ENCODE results near the gene SPTLC1. TPM values are rescaled to one million over a fixed set of nuclear protein-coding genes. Genes with fewer than 3 reads are reported as not detected.
"Not testable (repeated sequence)": the region's sequence is repeated elsewhere in the genome, so short reads cannot be mapped to it uniquely, and the experiment has no call there.

Gene SPTLC1
- total RNA-seq, 1 experiment from 2014 or later, result 63.3 TPM

DNA sequence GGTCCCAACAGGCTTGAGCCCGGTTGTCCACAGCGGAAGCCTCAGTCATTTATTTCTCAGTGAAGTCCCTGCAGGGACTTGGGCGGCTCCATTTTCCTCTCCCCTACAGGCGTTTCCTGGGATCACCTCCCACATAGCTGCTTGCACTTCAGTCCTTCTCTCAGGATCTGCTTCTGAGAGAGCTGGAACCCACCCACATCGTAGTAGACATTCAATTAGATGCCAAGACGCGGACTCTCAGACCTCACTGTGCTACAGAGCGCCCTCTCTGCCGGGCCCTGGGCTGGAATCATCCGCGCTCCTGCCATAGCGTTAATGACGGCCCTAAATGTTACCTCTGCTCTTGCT, 111.2 kb downstream of the SPTLC1 start:
- H3K4me1 ChIP-seq (ENCODE audit: insufficient read depth, low read length), result no peaks in the 10 kb centered on the region
- ChIA-PET POLR2A (ENCODE audit: unreplicated experiment) (no interaction called here), CTCF (no interaction called here)
- no peak for ATAC-seq
- H3K27ac ChIP-seq (ENCODE audit: low read length), result no peak overlapping the region
- intact Hi-C loops (cut with micrococcal nuclease), result no loop called here
- DNase-seq, result no peak
- 0 out of 2 replicates have a peak, but pooled peaks cover 3% of the 10 kb centered on the region for H3K27me3 ChIP-seq (ENCODE audit: low read length)
- no peaks in the 10 kb centered on the region for H3K9me2 ChIP-seq (replicated peaks; ENCODE audit: low read length)
- H3K36me3 ChIP-seq (ENCODE audit: low read depth, low read length), result no peaks in the 10 kb centered on the region
- no peaks in the 10 kb centered on the region for H3K79me2 ChIP-seq (ENCODE audit: low read length)
- no peaks in the 10 kb centered on the region for H3F3A ChIP-seq (ENCODE audit: low read length, unreplicated experiment)
- H4K20me1 ChIP-seq (ENCODE audit: low read length), result no peaks in the 10 kb centered on the region
- no peaks in the 10 kb centered on the region for H3K9me3 ChIP-seq (ENCODE audit: low read length)
- H2AFZ ChIP-seq (ENCODE audit: low read length), result no peak overlapping the region
- TF ChIP-seq EZH2phosphoT487 (IDR thresholded peaks at IDR 0.05; ENCODE audit: borderline replicate concordance, low read length), result no peak
- TF ChIP-seq, protein P1, sequence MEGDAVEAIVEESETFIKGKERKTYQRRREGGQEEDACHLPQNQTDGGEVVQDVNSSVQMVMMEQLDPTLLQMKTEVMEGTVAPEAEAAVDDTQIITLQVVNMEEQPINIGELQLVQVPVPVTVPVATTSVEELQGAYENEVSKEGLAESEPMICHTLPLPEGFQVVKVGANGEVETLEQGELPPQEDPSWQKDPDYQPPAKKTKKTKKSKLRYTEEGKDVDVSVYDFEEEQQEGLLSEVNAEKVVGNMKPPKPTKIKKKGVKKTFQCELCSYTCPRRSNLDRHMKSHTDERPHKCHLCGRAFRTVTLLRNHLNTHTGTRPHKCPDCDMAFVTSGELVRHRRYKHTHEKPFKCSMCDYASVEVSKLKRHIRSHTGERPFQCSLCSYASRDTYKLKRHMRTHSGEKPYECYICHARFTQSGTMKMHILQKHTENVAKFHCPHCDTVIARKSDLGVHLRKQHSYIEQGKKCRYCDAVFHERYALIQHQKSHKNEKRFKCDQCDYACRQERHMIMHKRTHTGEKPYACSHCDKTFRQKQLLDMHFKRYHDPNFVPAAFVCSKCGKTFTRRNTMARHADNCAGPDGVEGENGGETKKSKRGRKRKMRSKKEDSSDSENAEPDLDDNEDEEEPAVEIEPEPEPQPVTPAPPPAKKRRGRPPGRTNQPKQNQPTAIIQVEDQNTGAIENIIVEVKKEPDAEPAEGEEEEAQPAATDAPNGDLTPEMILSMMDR (conservative IDR thresholded peaks at IDR 0.05; ENCODE audit: low read depth, low read length), result no peak
- no peak for TF ChIP-seq EZH2 (IDR thresholded peaks at IDR 0.05; ENCODE audit: low read length, unreplicated experiment)
- no TSS peak for BruUV-seq (replicated peaks)
- H3K4me2 ChIP-seq (ENCODE audit: low read length), result no peak overlapping the region
- H3K4me3 ChIP-seq (ENCODE audit: low read length), result no peak overlapping the region
- no peak overlapping the region for H3K9ac ChIP-seq (ENCODE audit: low read length)

DNA sequence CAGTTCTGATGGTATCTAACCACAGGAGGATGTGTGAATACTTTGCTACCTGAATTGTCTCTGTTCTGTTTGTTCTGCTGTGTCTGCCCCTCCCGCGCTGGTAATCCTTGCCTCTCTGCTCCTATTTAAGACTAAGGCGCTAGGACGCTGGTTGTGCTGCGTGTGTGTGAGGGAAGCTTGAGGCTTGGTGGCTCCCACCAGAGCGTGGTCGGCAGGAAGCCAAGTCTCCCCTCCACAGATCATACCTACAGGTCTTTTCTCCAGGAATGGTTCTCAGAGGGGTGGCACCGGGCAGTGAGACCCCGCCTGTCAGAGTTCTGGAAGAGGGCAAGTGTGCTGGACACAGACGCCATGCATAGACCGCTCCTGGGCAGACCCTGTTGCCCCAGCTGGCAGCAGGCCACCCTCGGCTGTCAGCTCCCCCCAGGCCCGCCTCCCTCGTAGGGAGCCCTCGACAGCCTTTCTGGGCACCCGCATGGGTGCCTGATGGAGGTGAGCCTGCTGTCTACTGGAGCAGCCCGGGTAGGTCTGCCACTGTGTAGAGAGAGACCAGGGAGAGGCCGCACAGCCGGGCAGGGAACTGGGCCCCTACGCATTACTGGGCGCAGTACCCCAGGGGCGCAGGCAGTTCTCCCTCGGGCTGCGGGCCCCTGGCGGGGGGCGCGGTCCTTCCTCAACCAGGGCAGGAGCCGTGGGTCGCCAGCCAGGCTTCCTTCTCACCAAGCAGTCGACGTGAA, 111.7 kb downstream of the SPTLC1 start:
- ChIA-PET CTCF (no interaction called here), POLR2A (ENCODE audit: unreplicated experiment) (interaction anchor here (0.6 kb wide), 1 partner anchor 11 kb away, joined by 20 read pairs; no protein-coding TSS in a partner anchor)
- Histone ChIP-seq H3F3A (ENCODE audit: low read length, unreplicated experiment) (no peaks in the 10 kb centered on the region), H3K36me3 (ENCODE audit: low read depth, low read length) (no peaks in the 10 kb centered on the region), H3K4me2 (ENCODE audit: low read length) (no peak overlapping the region), H4K20me1 (ENCODE audit: low read length) (no peaks in the 10 kb centered on the region), H3K9ac (ENCODE audit: low read length) (no peak overlapping the region), H3K9me2 (replicated peaks; ENCODE audit: low read length) (no peaks in the 10 kb centered on the region), H3K4me1 (ENCODE audit: insufficient read depth, low read length) (no peaks in the 10 kb centered on the region), H2AFZ (ENCODE audit: low read length) (no peak overlapping the region), H3K27ac (ENCODE audit: low read length) (no peak overlapping the region), H3K9me3 (ENCODE audit: low read length) (no peaks in the 10 kb centered on the region), H3K27me3 (ENCODE audit: low read length) (0 out of 2 replicates have a peak, but pooled peaks cover 9% of the 10 kb centered on the region), H3K79me2 (ENCODE audit: low read length) (no peaks in the 10 kb centered on the region), H3K4me3 (ENCODE audit: low read length) (no peak overlapping the region)
- TF ChIP-seq, protein P1 (conservative IDR thresholded peaks at IDR 0.05; ENCODE audit: low read depth, low read length), result no peak
- no peak for TF ChIP-seq EZH2phosphoT487 (IDR thresholded peaks at IDR 0.05; ENCODE audit: borderline replicate concordance, low read length)
- TF ChIP-seq EZH2 (IDR thresholded peaks at IDR 0.05; ENCODE audit: low read length, unreplicated experiment), result no peak
- BruUV-seq (replicated peaks), result no TSS peak
- intact Hi-C loops (cut with micrococcal nuclease), result no loop called here
- ATAC-seq (no peak), DNase-seq (no peak)

DNA sequence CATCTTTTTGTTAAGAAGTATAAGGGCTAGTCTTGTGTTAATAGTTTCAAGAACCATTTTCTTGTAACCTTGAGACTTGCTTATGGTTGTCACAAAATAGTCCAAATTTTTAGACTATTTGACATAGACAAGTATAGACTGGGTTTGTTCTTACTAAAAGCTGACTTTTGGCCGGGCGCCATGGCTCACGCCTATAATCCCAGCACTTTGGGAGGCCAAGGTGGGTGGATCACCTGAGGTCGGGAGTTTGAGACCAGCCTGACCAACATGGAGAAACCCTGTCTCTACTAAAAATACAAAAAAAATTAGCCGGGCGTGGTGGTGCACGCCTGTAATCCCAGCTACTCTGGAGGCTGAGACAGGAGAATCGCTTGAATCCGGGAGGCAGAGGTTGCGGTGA, 113.3 kb downstream of the SPTLC1 start:
- ATAC-seq; H3K4me1 ChIP-seq (ENCODE audit: insufficient read depth, low read length); POLR2A ChIA-PET (ENCODE audit: unreplicated experiment); H2AFZ ChIP-seq (ENCODE audit: low read length); H3K27ac ChIP-seq (ENCODE audit: low read length); H3K79me2 ChIP-seq (ENCODE audit: low read length); CTCF ChIA-PET; H3K4me2 ChIP-seq (ENCODE audit: low read length); H3K4me3 ChIP-seq (ENCODE audit: low read length); BruUV-seq (replicated peaks); DNase-seq; H4K20me1 ChIP-seq (ENCODE audit: low read length); intact Hi-C loops (cut with micrococcal nuclease); H3K9me3 ChIP-seq (ENCODE audit: low read length); H3K9ac ChIP-seq (ENCODE audit: low read length); H3K36me3 ChIP-seq (ENCODE audit: low read depth, low read length); H3K9me2 ChIP-seq (replicated peaks; ENCODE audit: low read length); H3F3A ChIP-seq (ENCODE audit: low read length, unreplicated experiment): not testable (repeated sequence)
- peaks cover 10% of the 10 kb centered on the region; the same call in 1 of the 2 replicates for H3K27me3 ChIP-seq (ENCODE audit: low read length)
